Upper lobe of left lung (tissue), 6 donors: ENCODE results near the gene ZC3H12C. TPM values are rescaled to one million over a fixed set of nuclear protein-coding genes. Genes with fewer than 3 reads are reported as not detected.

ENCODE experiments used
- ATAC-seq, 2 donors: fragments of 200-7000 bp; cut with Tn5 transposase; one replicate each; pipeline ENCODE4 v1.9.1; 2022; ENCODE audit warnings: mild to moderate bottlenecking in 2 of 2, moderate library complexity in 2 of 2; ENCODE audit not compliant: low FRiP score in 2 of 2
- DNase-seq, 2 donors: peaks; one replicate each; pipeline ENCODE4 v3.0.0-alpha.2; 2019 to 2020
- H3K27ac ChIP-seq, 4 donors: fragments of 200-600 bp; sonication (generic); one replicate each; pipeline ENCODE4 v1.5.1; 2016 to 2019
- H3K27me3 ChIP-seq, 4 donors: fragments of 200-600 bp; sonication (generic); one replicate each; pipeline ENCODE4 v1.5.1; 2017 to 2019
- H3K36me3 ChIP-seq, 4 donors: fragments of 200-600 bp; sonication (generic); one replicate each; pipeline ENCODE4 v1.5.1; 2016 to 2019
- H3K4me1 ChIP-seq, 4 donors: fragments of 200-600 bp; sonication (generic); one replicate each; pipeline ENCODE4 v1.5.1; 2018 to 2019
- H3K4me3 ChIP-seq, 4 donors: fragments of 200-600 bp; sonication (generic); one replicate each; pipeline ENCODE4 v1.5.1; 2017 to 2019; ENCODE audit warnings: mild to moderate bottlenecking in 2 of 4, moderate library complexity in 1 of 4
- H3K9me3 ChIP-seq, 4 donors: fragments of 200-600 bp; sonication (generic); one replicate each; pipeline ENCODE4 v1.5.1; 2018 to 2019
- EP300 ChIP-seq, 4 donors: sonication (generic); formaldehyde crosslinking; IDR thresholded peaks; one replicate each; pipeline ENCODE4 v1.5.1; 2017; ENCODE audit warnings: antibody characterized with exemption in 4 of 4, control low read depth in 2 of 4
- POLR2A ChIP-seq, 4 donors: fragments of 450-650 bp; IDR thresholded peaks; one replicate each; pipeline ENCODE4 v1.5.1; 2016 to 2017; ENCODE audit warnings: antibody characterized with exemption in 4 of 4, mild to moderate bottlenecking in 2 of 4
- POLR2AphosphoS5 ChIP-seq, 2 donors: sonication (generic); formaldehyde crosslinking; IDR thresholded peaks; one replicate each; pipeline ENCODE4 v1.5.1; 2017; ENCODE audit warnings: antibody characterized with exemption in 2 of 2
- WGBS, 2 donors: methylation state at CpG; one replicate each; pipeline ENCODE4 v1.1.5; 2017 to 2018; 5-methylcytosine and 5-hydroxymethylcytosine counted together
- total RNA-seq, 6 donors: library from RNA; depleted of rRNA in 4 of 6; stranded (reverse); fragments of >200 nt in 4 of 6; gene quantifications; one replicate each; pipeline versions ENCODE4 v1.1.0 to v1.2.1, GENCODE V29; 2016 to 2021
- TF ChIP-seq, protein P1 (sequence below), 6 experiments: fragments of 450-650 bp in 4 of 6; fragments of 200-600 bp in 2 of 6; sonication (generic) in 2 of 6; IDR thresholded peaks; one replicate each; pipeline ENCODE4 v1.5.1; 2016 to 2019; ENCODE audit warnings: antibody characterized with exemption in 6 of 6
- donor health status: DM: no; HTN: no; CAD: no; lungs with moderate emphysema.
- donor health status: DM: no; HTN: yes; CAD: no; lungs with severe emphysema.

ZC3H12C gene
- total RNA-seq, 6 donors from 2014 or later = 5.5 to 24.5 (median 14.6) TPM

DNA sequence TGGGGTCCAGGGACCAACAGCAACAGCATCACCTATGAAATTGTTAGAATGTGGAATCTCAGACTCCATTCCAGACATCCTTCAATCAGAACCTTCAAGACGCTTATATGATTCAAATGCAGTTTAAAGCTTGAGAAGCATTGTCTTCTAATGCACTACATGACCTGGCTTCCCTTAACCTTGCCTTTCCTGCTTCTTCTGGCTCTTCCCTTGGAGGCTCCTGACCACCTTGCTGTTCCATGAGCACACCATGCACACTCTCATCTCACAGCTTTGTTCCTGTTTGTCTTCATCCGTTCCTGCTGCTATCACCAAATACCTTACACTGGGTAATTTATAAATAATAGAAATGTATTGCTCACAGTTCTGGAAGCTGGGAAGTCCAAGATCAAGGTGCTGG is 26.1 kb downstream of the ZC3H12C start:
- no peak for ATAC-seq
- Histone ChIP-seq H3K4me3 (no peak overlapping the region), H3K36me3 (peaks cover 0 to 8% (median 0%) of the 10 kb centered on the region in 4 donors), H3K27ac (no peak overlapping the region), H3K4me1 (peaks cover 0 to 12% (median 4%) of the 10 kb centered on the region in 4 donors), H3K27me3 (no peaks in the 10 kb centered on the region), H3K9me3 (no peaks in the 10 kb centered on the region)
- no peak for DNase-seq
- no peak for TF ChIP-seq POLR2A (IDR thresholded peaks at IDR 0.05)
- TF ChIP-seq EP300 (IDR thresholded peaks at IDR 0.05) = no peak
- TF ChIP-seq, protein P1, sequence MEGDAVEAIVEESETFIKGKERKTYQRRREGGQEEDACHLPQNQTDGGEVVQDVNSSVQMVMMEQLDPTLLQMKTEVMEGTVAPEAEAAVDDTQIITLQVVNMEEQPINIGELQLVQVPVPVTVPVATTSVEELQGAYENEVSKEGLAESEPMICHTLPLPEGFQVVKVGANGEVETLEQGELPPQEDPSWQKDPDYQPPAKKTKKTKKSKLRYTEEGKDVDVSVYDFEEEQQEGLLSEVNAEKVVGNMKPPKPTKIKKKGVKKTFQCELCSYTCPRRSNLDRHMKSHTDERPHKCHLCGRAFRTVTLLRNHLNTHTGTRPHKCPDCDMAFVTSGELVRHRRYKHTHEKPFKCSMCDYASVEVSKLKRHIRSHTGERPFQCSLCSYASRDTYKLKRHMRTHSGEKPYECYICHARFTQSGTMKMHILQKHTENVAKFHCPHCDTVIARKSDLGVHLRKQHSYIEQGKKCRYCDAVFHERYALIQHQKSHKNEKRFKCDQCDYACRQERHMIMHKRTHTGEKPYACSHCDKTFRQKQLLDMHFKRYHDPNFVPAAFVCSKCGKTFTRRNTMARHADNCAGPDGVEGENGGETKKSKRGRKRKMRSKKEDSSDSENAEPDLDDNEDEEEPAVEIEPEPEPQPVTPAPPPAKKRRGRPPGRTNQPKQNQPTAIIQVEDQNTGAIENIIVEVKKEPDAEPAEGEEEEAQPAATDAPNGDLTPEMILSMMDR (IDR thresholded peaks at IDR 0.05) = no peak
- TF ChIP-seq POLR2AphosphoS5 (IDR thresholded peaks at IDR 0.05) = no peak
- WGBS, 2 donors = 87 to 90% methylated on average over 2 of the region's 2 CpGs

DNA sequence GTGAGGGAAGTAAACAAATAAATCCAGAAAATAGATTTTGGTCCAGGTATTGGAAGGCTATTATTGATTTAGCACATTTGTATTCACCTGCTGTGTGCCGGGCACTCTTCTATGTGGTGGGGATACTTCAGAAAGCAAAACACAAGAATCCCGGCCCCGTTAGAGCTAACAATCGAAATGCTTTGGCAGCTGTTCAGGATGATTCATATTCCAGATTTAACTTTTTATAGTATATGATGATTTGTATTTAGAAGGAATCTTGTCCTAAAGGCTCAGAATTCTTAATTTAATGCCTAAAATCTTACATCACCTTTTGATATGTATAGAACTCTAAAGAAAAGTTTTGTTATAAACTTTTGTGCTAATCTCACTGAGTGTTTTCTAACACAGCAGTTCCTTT is 28.0 kb downstream of the ZC3H12C start:
- Histone ChIP-seq H3K4me1 (peaks cover 0 to 12% (median 4%) of the 10 kb centered on the region in 4 donors), H3K27ac (no peak overlapping the region), H3K36me3 (no peaks in the 10 kb centered on the region), H3K4me3 (no peak overlapping the region), H3K27me3 (no peaks in the 10 kb centered on the region), H3K9me3 (no peaks in the 10 kb centered on the region)
- DNase-seq (no peak), ATAC-seq (no peak)
- WGBS, 2 donors = 23 to 28% methylated on average over 4 of the region's 4 CpGs
- no peak for TF ChIP-seq POLR2AphosphoS5 (IDR thresholded peaks at IDR 0.05)
- TF ChIP-seq, protein P1 (IDR thresholded peaks at IDR 0.05) = no peak
- no peak for TF ChIP-seq POLR2A (IDR thresholded peaks at IDR 0.05)
- no peak for TF ChIP-seq EP300 (IDR thresholded peaks at IDR 0.05)

DNA sequence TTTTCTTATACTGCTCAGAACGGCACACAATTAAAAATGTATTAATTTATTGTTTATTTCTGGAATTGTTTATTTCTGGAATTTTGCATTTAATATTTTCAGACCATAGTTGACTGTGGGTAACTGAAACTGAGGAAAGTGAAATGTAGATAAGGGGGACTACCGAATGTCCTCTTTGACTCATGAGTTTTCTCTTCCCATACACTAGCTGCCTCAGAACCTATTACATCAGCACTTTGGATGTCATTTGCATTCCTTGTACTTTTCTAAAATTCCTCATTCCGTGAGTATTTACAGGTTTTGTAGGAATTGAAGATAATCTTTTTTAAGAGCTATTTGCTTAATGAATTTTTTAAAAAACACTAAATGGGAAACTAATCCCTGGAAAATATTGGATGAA is 29.8 kb downstream of the ZC3H12C start:
- TF ChIP-seq, protein P1 (IDR thresholded peaks at IDR 0.05) = no peak
- TF ChIP-seq EP300 (IDR thresholded peaks at IDR 0.05) = no peak
- no peak for TF ChIP-seq POLR2AphosphoS5 (IDR thresholded peaks at IDR 0.05)
- no peak for TF ChIP-seq POLR2A (IDR thresholded peaks at IDR 0.05)
- no peak for DNase-seq
- H3K9me3 ChIP-seq = no peaks in the 10 kb centered on the region

DNA sequence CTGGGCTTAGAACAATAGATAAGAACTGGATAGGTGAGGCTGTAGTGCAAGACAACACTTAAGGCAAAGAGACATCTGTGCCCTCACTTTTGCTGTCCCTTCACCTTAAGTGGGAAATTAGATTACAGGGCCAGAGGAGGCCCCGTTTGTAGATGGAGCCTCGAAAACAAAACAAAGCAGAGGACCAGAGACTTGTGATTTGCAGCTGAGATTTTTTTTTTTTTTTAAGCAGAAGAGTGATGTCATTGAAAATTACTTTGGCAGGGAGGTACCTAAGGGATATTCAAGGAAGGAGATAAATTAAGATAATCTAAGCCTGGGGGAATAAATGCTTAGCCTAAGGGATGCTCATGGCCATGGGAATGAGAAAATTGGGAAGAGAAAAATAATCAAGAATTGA is 31.4 kb downstream of the ZC3H12C start:
- peaks cover 0 to 15% (median 8%) of the 10 kb centered on the region in 4 donors for H3K4me1 ChIP-seq
- no peak overlapping the region for H3K4me3 ChIP-seq
- DNase-seq = no peak
- 43 to 44% methylated on average over 2 of the region's 2 CpGs for WGBS, 2 donors
- no peak overlapping the region for H3K27ac ChIP-seq
- H3K9me3 ChIP-seq = no peaks in the 10 kb centered on the region
- no peak for TF ChIP-seq EP300 (IDR thresholded peaks at IDR 0.05)
- TF ChIP-seq POLR2AphosphoS5 (IDR thresholded peaks at IDR 0.05) = no peak
- no peak for TF ChIP-seq POLR2A (IDR thresholded peaks at IDR 0.05)
- TF ChIP-seq, protein P1 (IDR thresholded peaks at IDR 0.05) = no peak
- ATAC-seq = no peak
- no peaks in the 10 kb centered on the region for H3K27me3 ChIP-seq
- H3K36me3 ChIP-seq = no peaks in the 10 kb centered on the region

More for the DNA sequence above, 29.8 kb downstream of the ZC3H12C start:
- Histone ChIP-seq H3K4me3 (no peak overlapping the region), H3K27ac (no peak overlapping the region), H3K4me1 (peaks cover 0 to 12% (median 6%) of the 10 kb centered on the region in 4 donors), H3K36me3 (no peaks in the 10 kb centered on the region), H3K27me3 (no peaks in the 10 kb centered on the region)
- no peak for ATAC-seq
- WGBS, 2 donors = 71 to 81% methylated on average over 3 of the region's 3 CpGs

DNA sequence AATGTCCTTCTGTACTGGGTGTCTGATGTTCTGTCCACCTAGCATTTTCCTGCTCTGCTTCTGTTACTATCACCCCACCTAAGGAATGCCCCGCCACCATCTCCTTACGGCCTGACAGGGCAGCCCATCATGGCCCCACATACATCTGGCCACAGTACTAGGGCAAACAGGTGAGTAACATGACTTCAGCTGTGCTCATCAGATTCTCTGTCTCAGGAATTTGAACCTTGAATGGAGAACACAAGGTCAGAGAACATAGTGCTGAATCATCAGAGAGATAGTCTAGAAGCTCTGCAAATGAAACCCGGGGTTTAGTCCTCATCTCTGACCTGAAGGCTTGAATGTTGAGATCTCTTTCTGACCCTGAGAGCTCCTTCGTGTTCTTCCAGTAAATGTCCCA is 32.4 kb downstream of the ZC3H12C start:
- TF ChIP-seq POLR2A (IDR thresholded peaks at IDR 0.05) = no peak
- no peak for TF ChIP-seq POLR2AphosphoS5 (IDR thresholded peaks at IDR 0.05)
- TF ChIP-seq, protein P1 (IDR thresholded peaks at IDR 0.05) = no peak
- TF ChIP-seq EP300 (IDR thresholded peaks at IDR 0.05) = no peak
- H3K9me3 ChIP-seq = no peaks in the 10 kb centered on the region
- no peaks in the 10 kb centered on the region for H3K36me3 ChIP-seq
- no peak for ATAC-seq
- peaks cover 0 to 15% (median 6%) of the 10 kb centered on the region in 4 donors for H3K4me1 ChIP-seq
- no peaks in the 10 kb centered on the region for H3K27me3 ChIP-seq
- H3K4me3 ChIP-seq = no peak overlapping the region
- no peak overlapping the region for H3K27ac ChIP-seq
- DNase-seq = no peak
- 95 to 96% methylated on average over 4 of the region's 4 CpGs for WGBS, 2 donors
